ENCODE measurements around the gene AXL.
"Not testable (repeated sequence)": the region's sequence is repeated elsewhere in the genome, so short reads cannot be mapped to it uniquely, and the experiment has no call there.

Gene AXL

DNA sequence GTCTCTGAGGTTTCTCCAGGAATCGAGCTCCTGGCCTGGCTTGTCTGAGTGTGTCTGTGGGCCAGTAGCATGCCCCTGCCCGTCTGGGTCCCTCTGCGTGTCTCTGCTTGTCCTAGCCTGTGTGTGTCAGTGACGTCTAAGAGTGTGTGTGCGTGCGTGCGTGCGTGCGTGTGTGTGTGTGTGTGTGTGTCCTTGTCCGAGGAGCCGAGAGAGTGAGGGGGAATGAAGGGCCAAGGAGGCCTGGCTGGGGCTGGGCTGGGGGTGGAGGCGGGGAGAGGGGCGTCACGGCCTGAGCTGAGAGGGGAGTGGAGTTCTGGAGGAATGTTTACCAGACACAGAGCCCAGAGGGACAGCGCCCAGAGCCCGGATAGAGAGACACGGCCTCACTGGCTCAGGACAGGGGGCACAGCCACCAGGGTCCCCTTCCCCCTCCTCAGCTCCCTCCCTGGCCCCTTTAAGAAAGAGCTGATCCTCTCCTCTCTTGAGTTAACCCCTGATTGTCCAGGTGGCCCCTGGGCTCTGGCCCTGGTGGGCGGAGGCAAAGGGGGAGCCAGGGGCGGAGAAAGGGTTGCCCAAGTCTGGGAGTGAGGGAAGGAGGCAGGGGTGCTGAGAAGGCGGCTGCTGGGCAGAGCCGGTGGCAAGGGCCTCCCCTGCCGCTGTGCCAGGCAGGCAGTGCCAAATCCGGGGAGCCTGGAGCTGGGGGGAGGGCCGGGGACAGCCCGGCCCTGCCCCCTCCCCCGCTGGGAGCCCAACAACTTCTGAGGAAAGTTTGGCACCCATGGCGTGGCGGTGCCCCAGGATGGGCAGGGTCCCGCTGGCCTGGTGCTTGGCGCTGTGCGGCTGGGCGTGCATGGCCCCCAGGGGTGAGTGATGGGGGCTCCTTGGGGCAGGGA is at the start of gene AXL:
Gene AXL, plus strand, starts transcription at position 609 of the 893 bp plus-strand sequence. Its CDS starts 170 bp downstream, at position 779.
- peak in 47 of 56 donors; percentile 18 to 81 (median 62) for DNase-seq

DNA sequence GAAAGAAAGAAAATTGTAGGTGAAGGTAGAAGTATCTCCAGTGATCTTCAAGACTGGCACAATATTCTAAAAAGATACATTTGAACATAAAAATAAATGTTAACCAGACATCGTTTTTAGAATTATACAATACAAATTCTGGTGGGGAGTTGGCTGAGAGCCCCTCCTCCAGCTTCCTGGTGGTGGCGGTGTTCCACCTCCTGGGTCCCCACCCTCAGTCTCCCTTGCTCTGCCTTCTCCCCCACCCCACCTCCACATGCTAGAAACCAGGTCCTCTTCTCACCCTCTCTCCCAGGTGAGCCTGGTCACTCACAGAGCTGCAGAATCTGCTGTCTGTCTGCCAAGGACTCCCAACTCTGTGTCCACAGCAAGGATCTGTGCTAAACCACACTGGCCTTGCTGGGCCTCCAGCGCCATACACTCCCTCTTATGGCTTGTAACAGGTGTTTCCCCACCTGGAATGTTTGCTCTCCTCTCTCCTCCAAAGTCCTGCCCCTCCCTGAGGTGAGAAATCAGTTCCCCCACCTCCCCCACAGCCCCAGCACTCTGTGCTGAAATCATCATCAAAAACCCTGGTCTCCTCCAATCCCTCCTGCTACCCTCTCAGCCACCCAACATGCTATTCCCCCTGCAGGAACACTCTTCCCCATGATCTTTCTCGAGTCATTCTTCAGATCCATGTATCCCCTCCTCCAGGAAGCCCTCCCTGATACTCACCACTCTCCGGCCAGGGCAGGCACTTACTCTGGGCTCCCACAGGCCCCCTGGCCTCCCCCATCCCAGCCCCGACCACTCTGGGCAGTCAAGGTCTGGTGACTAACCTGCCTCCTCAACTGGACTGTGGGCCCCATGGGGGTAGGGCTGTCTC is 46.5 kb upstream of the AXL start:
- DNase-seq, result no peak

DNA sequence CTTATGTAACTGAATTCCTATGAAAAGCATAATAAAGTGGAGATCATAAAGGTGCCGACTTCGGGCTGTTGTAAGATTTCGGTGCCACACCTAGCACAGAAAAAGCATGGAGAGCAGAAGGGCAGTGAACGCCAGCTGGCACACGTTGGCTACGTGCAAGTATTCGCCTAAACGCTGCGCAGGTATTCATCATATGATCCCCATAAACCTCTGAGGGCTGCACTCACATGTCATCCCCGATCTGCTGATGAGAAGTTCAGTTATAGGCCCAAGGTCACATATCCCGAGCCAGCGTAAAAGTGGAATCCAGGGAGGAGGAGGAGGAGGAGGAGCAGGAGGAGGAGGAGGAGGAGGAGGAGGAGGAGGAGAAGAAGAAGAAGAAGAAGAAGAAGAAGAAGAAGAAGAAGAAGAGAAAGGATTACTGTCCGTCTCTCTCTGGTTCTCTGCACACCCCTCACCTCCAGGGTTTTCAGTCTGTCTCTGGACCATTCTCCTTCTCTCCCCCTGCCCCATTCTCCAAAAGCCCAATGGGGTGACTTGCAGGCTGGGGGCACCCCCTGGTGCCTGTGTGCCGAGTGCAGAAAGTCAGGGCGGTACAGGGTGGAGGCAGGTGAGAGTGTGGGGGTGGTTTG is 44.6 kb upstream of the AXL start:
- no peak for DNase-seq

DNA sequence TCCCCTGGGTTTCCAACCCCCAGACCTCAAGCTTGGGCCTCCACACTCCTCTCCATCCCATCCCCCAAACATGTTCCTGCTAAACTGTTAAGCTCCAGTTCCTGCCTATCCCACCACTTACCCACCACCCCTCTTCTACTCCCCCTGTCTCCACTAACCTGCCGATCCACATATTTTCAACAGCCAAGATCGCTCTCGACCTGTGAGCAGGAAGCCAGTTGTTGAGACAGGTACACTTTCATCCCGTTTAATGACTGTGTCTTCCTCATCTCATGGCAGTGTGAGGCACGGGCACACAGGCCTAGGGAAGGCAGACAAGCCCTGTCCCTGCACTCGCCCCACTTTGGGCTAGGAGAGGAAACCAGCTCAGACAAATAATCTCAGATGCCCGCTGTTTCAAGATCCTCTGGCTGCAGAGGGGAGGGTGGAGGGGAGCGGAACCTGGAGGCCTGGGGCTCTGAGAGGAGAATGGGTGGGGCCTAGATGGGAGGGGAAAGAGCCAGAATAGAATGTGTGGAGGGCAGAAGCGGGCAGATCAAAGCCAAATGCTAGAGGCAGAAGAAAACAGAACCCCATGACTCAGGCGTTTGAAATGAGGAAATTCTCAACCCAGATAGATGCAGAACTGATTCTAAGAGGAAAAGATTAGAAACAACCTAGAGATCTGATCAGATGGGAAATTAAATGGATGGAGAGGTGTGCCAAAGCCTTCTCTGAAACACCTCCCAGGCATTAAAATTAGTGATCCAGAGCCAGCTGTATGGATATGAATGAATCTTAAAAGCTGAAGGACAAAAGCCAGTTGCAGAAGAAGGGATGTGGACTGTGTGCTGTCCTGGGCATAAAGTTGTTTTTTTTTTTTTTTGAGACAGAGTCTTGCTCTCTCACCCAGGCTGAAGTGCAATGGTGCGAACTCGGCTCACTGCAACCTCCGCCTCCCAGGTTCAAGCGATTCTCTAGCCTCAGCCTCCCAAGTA is 42.9 kb upstream of the AXL start:
- peak in 22 of 56 donors; percentile 4 to 57 (median 24) for DNase-seq

DNA sequence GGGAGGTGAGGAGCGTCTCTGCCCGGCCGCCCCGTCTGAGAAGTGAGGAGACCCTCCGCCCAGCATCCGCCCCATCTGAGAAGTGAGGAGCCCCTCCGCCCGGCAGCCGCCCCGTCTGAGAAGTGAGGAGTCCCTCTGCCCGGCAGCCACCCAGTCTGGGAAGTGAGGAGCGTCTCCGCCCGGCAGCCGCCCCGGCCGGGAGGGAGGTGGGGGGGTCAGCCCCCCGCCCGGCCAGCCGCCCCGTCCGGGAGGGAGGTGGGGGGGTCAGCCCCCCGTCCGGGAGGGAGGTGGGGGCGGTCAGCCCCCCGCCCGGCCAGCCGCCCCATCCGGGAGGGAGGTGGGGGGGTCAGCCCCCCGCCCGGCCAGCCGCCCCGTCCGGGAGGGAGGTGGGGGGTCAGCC is 38.9 kb upstream of the AXL start:
- not testable (repeated sequence) for DNase-seq

DNA sequence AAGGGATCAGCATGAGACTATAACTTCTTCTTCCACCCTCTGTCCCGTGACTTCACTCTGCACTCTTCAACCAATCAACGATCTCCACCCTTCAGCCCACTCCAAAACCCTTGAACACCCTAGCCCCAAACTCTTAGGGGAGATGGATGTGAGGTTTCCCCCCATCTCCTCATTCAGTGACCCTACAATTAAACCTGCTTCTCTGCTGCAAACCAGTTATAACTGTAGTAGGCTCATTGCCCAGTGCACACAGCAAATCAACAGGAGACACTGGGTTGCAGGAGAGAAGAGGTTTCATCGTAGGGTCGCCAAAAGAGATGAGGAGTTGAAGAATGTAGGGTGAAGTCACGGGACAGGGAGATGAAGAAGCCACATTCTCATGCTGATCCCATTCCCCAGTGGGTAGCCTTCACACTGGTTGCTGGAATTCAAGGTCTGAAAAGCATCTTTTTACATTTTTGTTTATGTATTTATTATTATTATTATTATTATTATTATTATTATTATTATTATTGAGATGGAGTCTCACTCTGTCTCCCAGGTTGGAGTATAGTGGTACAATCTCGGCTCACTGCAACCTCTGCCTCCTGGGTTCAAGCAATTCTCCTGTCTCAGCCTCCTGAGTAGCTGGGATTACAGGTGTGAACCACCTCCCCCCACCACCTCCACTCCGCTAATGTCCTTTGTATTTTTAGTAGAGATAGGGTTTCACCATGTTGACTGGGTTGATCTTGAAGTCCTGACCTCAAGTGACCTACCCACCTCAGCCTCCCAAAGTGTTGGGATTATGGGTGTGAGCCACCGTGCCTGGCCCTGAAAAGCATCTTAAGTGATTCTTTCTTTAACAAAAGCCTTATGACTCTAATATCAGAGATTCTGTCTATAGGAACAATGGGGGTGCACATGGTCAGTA is 31.8 kb upstream of the AXL start:
- DNase-seq, result no peak

DNA sequence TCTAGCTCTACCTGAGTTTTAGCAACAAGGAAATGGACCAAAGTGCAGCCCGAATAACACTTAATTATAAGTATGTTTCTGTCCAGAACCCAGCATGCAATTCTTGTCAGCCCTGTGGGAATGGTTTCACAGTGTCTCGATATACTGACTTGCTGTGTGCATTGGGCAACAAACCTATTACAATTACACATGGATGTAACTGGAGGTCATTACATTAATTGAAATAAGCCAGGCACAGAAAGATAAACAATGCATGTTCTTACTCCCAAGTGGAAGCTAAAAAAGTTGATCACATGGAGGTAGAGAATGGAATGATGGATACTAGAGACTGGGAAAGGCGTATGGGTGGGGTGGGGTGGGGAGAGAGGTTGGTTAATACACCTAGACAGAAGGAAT is 31.1 kb upstream of the AXL start:
- no peak for DNase-seq

DNA sequence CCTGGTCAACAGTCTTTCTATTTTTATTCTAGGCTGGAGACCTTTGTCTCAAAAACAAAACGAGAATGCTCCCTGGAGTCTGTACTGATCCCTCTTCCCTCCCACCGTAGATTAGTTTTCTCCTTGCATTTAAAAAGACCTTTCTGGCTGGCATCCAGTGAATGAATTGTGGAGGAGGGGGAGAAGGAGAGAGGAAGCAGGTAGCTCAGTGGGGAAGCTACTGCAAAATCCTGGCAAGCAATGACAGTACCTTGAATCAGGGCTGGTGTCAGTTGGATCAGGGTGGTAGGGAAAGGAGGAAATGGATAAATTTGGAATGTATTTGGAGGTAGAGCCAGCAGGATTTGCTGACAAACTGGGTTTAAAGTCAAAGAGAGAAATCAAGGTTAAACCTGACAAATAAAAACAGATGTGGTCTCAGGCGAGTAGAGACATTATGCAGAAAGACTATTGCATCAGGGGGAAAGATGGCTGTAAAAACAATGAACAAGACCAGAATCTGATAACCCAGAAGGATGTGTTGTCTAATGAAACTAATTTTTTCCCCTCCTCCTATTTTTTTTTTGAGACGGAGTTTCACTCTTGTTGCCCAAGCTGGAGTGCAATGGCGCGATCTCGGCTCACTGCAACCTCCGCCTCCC is 29.5 kb upstream of the AXL start:
- DNase-seq, result no peak

DNA sequence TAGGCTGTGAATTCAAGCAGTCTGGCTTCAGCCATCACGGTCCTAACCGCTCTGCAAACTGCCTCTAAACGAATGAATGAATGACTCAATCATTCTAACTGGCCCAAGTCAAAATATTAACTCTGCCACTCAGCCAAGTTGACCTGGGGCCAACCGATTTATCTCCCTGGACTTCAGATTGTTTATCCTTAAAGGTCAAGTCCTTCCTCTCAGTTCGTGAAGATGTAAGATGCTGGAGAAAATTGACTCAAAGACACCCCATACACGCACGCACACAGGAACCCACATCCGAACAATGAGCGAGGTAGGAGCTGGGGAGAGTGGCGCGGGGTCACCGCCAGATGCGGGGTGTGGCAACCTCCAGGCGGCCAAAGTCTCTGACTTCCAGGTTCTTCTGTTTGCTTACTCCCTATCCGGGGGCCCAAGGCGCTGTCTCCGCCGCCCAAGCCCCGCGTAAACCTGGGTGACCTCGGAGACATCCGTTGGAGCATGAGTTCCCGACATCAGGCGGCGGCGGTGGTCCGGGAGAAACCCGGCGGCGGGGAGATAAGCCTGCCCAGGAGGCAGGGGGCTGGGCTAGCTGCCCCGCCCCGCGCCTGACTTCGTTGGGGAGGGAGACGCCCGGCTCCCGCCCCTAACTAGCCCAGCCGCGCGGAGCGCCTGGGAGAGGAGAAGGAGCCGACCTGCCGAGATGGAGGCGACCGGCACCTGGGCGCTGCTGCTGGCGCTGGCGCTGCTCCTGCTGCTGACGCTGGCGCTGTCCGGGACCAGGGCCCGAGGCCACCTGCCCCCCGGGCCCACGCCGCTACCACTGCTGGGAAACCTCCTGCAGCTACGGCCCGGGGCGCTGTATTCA is 26.2 kb upstream of the AXL start, which contains the start of gene CYP2S1:
Gene CYP2S1, plus strand, starts transcription at position 646 of the 856 bp plus-strand sequence. Its CDS starts 46 bp downstream, at position 692.
- peak in 1 of 56 donors; percentile 8 for DNase-seq

DNA sequence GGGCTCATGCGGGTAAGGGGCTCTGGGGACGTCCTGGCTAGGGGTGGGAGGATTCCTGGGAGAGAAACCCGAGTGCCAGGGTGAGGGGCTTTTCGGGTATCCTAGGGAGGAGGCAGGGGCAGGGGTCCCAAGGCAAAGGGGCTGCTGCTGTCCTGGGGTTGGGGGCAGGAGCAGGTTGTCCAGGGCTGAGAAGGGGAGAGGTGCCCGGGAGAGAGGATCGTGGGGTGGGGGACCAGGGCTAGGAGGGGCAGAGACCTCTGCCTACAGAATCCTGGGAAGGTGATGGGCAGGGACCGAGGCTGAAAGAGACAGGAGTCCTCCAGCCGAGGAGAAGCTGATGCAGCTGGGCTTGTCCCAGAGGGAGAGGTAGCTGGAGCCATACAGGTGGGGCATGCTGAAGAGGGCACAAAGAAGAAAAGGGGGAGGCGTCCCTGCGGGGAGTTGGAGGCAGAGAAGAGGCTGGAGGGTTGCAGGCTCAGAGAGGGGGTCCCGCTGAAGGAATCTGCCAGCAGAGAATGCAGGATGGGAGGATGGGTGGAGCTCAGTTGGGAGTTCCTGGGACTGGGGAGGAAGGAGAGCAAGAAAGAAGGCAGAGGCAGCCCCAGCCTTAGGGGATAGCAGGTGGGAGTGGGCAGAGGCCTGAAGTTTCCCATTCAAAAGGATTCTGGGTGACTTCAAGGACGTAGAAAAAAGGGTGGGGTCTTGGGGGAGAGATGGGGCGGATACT is 25.4 kb upstream of the AXL start:
- DNase-seq, result no peak

DNA sequence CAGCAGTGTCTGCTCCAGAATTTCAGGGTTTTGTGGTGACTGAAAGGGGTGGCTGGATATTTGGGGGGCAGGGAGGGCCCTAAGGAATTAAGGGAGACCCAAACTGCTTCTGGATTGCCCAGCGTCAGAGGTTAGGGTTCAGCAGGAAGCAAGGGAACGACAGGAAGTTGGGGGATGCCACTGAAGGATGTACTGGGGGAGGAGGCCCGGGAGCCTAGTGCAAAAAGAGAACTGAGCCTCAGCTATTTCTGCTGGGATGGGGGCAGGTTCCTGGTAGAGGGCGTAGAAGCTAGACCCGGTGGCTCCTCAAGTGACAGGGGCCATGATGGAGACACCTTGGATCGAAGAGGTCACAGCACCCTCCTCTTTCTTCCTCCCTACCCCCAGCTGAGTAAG is 24.9 kb upstream of the AXL start:
- DNase-seq, result peak in 1 of 56 donors; percentile 11

DNA sequence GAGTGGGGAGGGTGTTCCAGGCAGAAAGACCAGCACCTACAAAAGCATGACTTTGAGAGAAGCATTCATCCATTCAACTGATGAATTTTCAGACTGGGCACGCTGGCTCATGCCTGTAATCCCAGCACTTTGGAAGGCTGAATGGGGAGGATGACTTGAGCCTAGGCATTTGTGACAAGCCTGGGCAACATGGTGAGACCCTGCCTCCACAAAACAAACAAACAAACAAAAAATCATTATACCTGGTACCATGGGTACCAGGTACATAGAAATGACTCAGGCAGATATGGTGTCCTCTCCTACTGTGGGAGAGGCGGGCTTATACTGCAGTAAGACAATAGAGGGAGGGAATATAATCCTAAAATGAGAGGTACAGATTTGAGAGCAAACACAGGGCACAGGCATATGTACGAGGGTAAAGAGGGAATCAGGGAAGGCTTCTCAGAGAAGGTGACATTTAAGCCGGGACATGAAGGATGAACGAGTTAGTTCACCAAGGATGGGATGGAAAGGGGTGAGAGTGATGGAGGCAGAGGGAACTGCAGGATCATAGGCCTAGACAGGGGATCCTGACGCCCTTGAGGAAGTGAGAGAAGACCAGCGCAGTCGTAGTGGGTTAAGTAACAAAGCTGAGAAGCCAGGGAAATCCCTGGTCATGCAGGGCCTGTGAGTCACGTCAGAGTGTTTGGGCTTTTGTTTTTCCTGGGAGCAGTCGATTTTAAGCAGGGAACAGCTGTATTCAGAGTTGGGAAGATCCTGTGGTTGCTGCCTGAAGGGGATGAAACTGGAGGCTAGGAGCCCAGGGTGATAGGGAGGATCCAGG is 23.1 kb upstream of the AXL start:
- DNase-seq, result no peak

DNA sequence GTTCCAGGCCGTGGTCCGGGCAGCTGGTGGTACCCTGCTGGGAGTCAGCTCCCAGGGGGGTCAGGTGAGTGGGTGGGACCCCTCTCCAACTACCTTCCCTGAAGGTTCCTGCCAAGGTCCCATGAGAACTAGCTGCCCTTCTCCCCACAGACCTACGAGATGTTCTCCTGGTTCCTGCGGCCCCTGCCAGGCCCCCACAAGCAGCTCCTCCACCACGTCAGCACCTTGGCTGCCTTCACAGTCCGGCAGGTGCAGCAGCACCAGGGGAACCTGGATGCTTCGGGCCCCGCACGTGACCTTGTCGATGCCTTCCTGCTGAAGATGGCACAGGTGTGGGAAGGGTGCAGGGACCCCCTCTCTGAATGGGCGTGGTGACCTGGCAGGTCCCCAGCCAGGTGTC is 20.5 kb upstream of the AXL start:
- DNase-seq, result no peak

DNA sequence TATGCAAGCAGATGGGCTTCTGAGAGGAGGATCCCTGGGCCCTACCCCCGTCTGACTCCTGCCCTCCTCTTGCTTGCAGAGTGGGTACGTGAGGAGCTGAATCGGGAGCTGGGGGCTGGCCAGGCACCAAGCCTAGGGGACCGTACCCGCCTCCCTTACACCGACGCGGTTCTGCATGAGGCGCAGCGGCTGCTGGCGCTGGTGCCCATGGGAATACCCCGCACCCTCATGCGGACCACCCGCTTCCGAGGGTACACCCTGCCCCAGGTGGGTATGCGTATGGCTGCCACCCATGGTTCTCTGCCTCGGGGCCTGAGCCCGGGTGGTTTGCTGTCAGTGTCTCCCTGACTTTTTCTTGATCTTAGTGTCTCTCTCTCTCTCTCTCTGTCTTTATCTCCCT is 15.7 kb upstream of the AXL start:
- DNase-seq, result no peak

DNA sequence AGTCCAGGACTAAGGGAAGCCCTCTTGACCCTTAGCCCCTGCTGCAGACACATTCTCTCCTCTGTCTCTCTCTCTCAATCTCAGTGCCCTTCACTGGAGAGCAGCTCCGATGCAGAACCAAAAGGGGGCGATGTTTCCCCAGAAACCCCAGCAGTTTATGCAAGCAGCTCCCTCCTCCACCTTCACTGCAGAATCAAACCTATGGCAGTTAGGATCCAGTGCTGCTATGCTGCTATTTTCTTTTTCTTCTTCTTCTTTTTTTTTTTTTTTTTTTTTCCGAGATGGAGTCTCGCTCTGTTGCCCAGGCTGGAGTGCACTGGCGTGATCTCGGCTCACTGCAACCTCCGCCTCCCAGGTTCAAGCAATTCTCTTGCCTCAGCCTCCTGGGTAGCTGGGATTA is 14.7 kb upstream of the AXL start:
- peak in 50 of 56 donors; percentile 6 to 85 (median 45) for DNase-seq

DNA sequence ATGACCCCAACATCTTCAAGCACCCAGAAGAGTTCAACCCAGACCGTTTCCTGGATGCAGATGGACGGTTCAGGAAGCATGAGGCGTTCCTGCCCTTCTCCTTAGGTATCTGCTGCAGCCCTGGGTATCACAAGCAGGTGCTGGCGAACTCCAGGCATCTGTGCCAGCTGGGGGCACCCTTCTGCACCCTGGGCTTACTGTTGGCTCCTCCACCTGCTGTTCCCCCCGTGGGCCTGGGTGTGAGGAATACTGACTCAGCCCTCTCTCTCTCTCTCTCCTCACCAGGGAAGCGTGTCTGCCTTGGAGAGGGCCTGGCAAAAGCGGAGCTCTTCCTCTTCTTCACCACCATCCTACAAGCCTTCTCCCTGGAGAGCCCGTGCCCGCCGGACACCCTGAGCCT is 13.0 kb upstream of the AXL start:
- no peak for DNase-seq

Measured in amygdala (tissue), 56 donors.